Endothelial cell of umbilical vein (primary cell): ENCODE results near the gene DNAJB8. TPM values are rescaled to one million over a fixed set of nuclear protein-coding genes. Genes with fewer than 3 reads are reported as not detected.

Source experiments
- BruUV-seq: library from RNA; stranded (reverse); fragments of 400-500 nt; replicated peaks from 2 replicates; lab custom pipeline; 2021; lab: Mats Ljungman, UMichigan
- CTCF ChIA-PET: fragments of 300-600, 350-600 bp; sonication (Branson Sonifier 250); formaldehyde crosslinking; loops from one replicate; lab custom pipeline; 2021; ENCODE audit warnings: antibody characterized with exemption, inconsistent platforms; lab: Charles Lee
- POLR2A ChIA-PET: fragments of 300-600, 350-600 bp; sonication (Branson Sonifier 250); formaldehyde crosslinking; loops from one replicate; lab custom pipeline; 2021; ENCODE audit warnings: antibody characterized with exemption, inconsistent platforms; lab: Charles Lee
- DNase-seq: peaks from one replicate; pipeline ENCODE4 v3.0.0-alpha.2; 2011; ENCODE audit warnings: low read depth, low spot score
- FAIRE-seq: peaks from 2 replicates; lab custom pipeline; 2011; peaks lifted over from hg19 to GRCh38; lab: Jason Lieb, UNC
- H2AFZ ChIP-seq: 2 replicates; pipeline ENCODE4 v1.6.0; 2012; ENCODE audit warnings: low read depth, low read length, control low read depth, inconsistent platforms
- H3K27ac ChIP-seq: 2 replicates; pipeline ENCODE4 v1.5.1; 2011; ENCODE audit warnings: low read depth, mild to moderate bottlenecking, control low read depth, low read length, moderate library complexity; ENCODE audit not compliant: insufficient read depth
- H3K27me3 ChIP-seq, 2 experiments: 2 replicates each; pipeline versions ENCODE4 v1.6.0 to v1.6.1; 2011; ENCODE audit warnings: low read length in 2 of 2, mixed read lengths in 1 of 2; ENCODE audit not compliant: control insufficient read depth in 2 of 2, insufficient read depth in 2 of 2
- H3K36me3 ChIP-seq, 2 experiments: 2 replicates in 1 of 2; 3 replicates in 1 of 2; pipeline ENCODE4 v1.5.1; 2011; ENCODE audit warnings: low read length in 2 of 2, mild to moderate bottlenecking in 1 of 2, moderate library complexity in 1 of 2; ENCODE audit not compliant: control insufficient read depth in 2 of 2, insufficient read depth in 2 of 2; ENCODE audit errors: extremely low read depth in 1 of 2
- H3K4me1 ChIP-seq: 3 replicates; pipeline ENCODE4 v1.5.1; 2011; ENCODE audit warnings: mild to moderate bottlenecking, low read length; ENCODE audit not compliant: control insufficient read depth, insufficient read depth; ENCODE audit errors: extremely low read depth
- H3K4me2 ChIP-seq: 2 replicates; pipeline ENCODE4 v1.6.1; 2011; ENCODE audit warnings: low read length, control low read depth, mixed read lengths; ENCODE audit not compliant: insufficient read depth
- H3K4me3 ChIP-seq, 3 experiments: fragments of 200-600 bp in 1 of 3; sonication (generic), shearing (Covaris generic) in 1 of 3; replicated peaks in 1 of 3; 2 replicates each; pipeline ENCODE4 v1.5.1; 2011 to 2016; ENCODE audit warnings: control low read depth in 3 of 3, low read length in 3 of 3, mild to moderate bottlenecking in 2 of 3, inconsistent platforms in 1 of 3, low read depth in 1 of 3, moderate library complexity in 1 of 3; ENCODE audit not compliant: insufficient read depth in 1 of 3
- H3K79me2 ChIP-seq: 2 replicates; pipeline ENCODE4 v1.6.0; 2012; ENCODE audit warnings: low read length, inconsistent platforms; ENCODE audit not compliant: control insufficient read depth, insufficient read depth
- H3K9ac ChIP-seq: replicated peaks from 2 replicates; pipeline ENCODE3; 2011; ENCODE audit warnings: low read length, control low read depth; ENCODE audit not compliant: insufficient read depth; ENCODE audit errors: extremely low read depth
- H3K9me1 ChIP-seq: replicated peaks from 3 replicates; pipeline ENCODE4 v1.6.0; 2011; ENCODE audit warnings: mild to moderate bottlenecking, low read length; ENCODE audit not compliant: control insufficient read depth, insufficient read depth; ENCODE audit errors: extremely low read depth
- H3K9me3 ChIP-seq: replicated peaks from 2 replicates; pipeline ENCODE4 v1.5.1; 2012; ENCODE audit warnings: low read length, inconsistent platforms; ENCODE audit not compliant: control insufficient read depth, insufficient read depth
- H4K20me1 ChIP-seq: replicated peaks from 2 replicates; pipeline ENCODE3; 2011; ENCODE audit warnings: mild to moderate bottlenecking, low read length; ENCODE audit not compliant: control insufficient read depth, insufficient read depth; ENCODE audit errors: extremely low read depth
- EZH2 ChIP-seq: IDR thresholded peaks from 2 replicates; pipeline ENCODE4 v1.6.1; 2012; ENCODE audit warnings: borderline replicate concordance, low read depth, mild to moderate bottlenecking, moderate library complexity, low read length, inconsistent platforms; ENCODE audit not compliant: severe bottlenecking
- FOS ChIP-seq: IDR thresholded peaks from 2 replicates; pipeline ENCODE4 v1.6.1; 2011; ENCODE audit warnings: mild to moderate bottlenecking, low read length, moderate library complexity, borderline replicate concordance; ENCODE audit not compliant: insufficient read depth
- GATA2 ChIP-seq: IDR thresholded peaks from 2 replicates; pipeline ENCODE4 v1.7.0; 2011; ENCODE audit warnings: low read depth, mild to moderate bottlenecking, moderate library complexity, mixed read lengths, low read length; ENCODE audit not compliant: insufficient read length, insufficient read depth
- JUN ChIP-seq: IDR thresholded peaks from 2 replicates; pipeline ENCODE4 v1.6.1; 2011; ENCODE audit warnings: borderline replicate concordance, low read depth; ENCODE audit not compliant: insufficient read length, insufficient read depth
- MYC ChIP-seq: IDR thresholded peaks from one replicate; pipeline ENCODE4 v1.6.1; 2011; ENCODE audit warnings: mild to moderate bottlenecking, low read depth, low read length
- POLR2A ChIP-seq: IDR thresholded peaks from 2 replicates; pipeline ENCODE4 v1.6.1; 2012; ENCODE audit warnings: low read depth, mild to moderate bottlenecking, control low read depth, low read length
- POLR2AphosphoS5 ChIP-seq: IDR thresholded peaks from 2 replicates; pipeline ENCODE4 v1.6.1; 2012; ENCODE audit warnings: low read depth, mild to moderate bottlenecking, control low read depth, low read length, moderate library complexity; ENCODE audit not compliant: insufficient read depth
- dilution Hi-C: fragments of 300-500 bp; cut with MboI; formaldehyde crosslinking; loops from one replicate; pipeline ENCODE4 v1.15.0; 2019; ENCODE audit warnings: low sequenced_read_pairs; ENCODE audit not compliant: extremely low pct_ligation_motif_present
- intact Hi-C: fragments of 100-400 bp; cut with micrococcal nuclease; formaldehyde crosslinking; loops from one replicate; pipeline ENCODE4 v1.10.0; 2022
- polyA plus RNA-seq, 4 experiments: library from polyadenylated mRNA; depleted of rRNA in 3 of 4; stranded (reverse) in 3 of 4; unstranded in 1 of 4; fragments of >200 nt; gene quantifications; 2 replicates each; pipeline versions ENCODE4 v1.2.1 to v1.2.3, GENCODE V29; 2011 to 2012; ENCODE audit warnings: missing spikeins in 1 of 4
- total RNA-seq: library from RNA; stranded (reverse); gene quantifications from 2 replicates; pipeline ENCODE4 v1.2.3, GENCODE V29; 2021
- TF ChIP-seq, protein P1 (sequence below): IDR thresholded peaks from 2 replicates; pipeline ENCODE4 v1.6.1; 2011; ENCODE audit not compliant: insufficient read depth, insufficient read length
- TF ChIP-seq, protein P2 (sequence below), 2 donors: IDR thresholded peaks; 1 replicate in 1 of 2; 2 replicates in 1 of 2; pipeline ENCODE4 v1.5.1; 2011; ENCODE audit warnings: low read length in 2 of 2, mild to moderate bottlenecking in 2 of 2, moderate library complexity in 2 of 2, control low read depth in 1 of 2, inconsistent platforms in 1 of 2, low read depth in 1 of 2; ENCODE audit not compliant: insufficient read depth in 1 of 2; ENCODE audit errors: extremely low read depth in 1 of 2

Gene DNAJB8
- total and polyA plus RNA-seq, 2 donors (not counting 3 experiments of a cell fraction or from before 2014, with no cell fraction given), result not detected

DNA sequence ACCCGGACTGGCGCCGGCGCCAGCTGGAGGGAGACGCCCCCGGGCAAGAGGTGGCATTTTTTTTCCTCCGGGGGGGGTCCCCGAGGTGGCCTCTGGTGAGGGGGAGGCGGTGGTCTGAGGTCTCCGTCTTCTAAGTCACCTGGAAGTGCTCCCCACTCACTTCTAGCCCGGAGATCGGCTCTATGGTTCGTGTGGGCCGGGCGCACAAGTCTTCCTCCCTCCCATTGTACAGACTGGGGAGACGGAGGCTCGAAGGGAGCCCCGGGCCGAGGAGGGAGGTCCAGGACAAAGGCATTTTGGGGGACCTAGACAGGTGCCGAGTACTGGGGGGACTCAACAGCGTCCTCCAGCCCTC lies 21.9 kb upstream of the DNAJB8 start:
- Histone ChIP-seq H3K79me2 (peaks cover 98% of the 10 kb centered on the region), H3K4me3 (peak overlapping the region; percentile 77 to 95 (median 83)), H3K4me2 (peak overlapping the region; percentile 76), H3K9ac (peak overlapping the region; percentile 94), H4K20me1 (no peaks in the 10 kb centered on the region), H3K9me1 (no peaks in the 10 kb centered on the region), H3K4me1 (peaks cover 27% of the 10 kb centered on the region), H3K27ac (peak overlapping the region; percentile 97), H3K27me3 (no peaks in the 10 kb centered on the region), H3K36me3 (peaks cover 0 to 9% of the 10 kb centered on the region in 2 experiments), H3K9me3 (no peaks in the 10 kb centered on the region), H2AFZ (peak overlapping the region; percentile 53)
- TF ChIP-seq POLR2AphosphoS5 (peak; percentile 25), EZH2 (no peak)
- BruUV-seq, result no TSS peak
- FAIRE-seq (no peak), DNase-seq (no peak)
- dilution Hi-C loops, result no loop called here
- intact Hi-C loops, result no loop called here
- CTCF ChIA-PET, result interaction anchor here (1.4 to 1.8 kb wide), 3 partner anchors 9 to 120 kb away, joined by 3 to 10 read pairs (median 6); no protein-coding TSS in a partner anchor
- POLR2A ChIA-PET, result no interaction called here

DNA sequence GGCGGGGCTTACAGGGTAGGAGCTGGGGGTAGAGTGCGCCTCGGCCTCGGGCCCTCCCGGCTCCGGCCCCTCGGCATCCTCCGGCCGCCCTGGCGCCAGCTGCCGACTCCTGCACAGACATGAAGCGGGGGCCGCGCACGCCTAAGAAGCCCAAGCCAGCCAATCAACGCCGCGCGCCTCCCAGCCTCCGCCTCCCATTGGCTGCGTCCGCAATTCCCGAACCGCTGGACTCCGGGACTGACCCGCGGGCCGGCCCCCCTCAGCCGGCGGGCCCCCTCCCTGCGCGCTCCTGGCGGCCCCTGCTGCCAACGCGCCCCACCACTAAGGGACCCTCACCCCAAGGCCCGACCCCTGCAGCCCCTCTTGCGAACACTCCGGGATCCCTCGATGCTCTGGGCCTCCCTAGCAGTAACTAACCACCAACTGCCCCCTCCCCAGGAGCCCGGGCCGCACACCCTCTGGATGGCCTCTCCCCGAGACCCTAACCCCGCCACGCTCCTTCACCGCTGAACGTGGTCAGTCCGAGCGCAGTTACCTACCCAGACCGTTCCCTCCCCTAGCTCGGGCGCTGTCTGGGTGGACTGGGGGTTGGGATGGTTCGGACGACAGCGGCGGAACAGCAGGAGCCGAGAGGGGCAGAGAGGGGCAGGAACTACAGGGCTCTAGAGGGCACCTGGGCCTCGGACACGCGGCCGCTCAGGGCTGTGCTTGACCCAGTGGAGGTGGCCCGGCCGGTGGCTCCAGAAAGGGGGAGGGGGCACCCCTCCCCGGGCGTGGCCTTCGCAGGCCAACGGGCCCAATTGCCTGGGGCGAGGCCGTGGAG lies 21.3 kb upstream of the DNAJB8 start:
- intact Hi-C loops, result no loop called here
- H3K79me2 ChIP-seq, result peaks cover 93% of the 10 kb centered on the region
- H3K4me2 ChIP-seq, result peak overlapping the region; percentile 96
- H3K4me1 ChIP-seq, result peaks cover 30% of the 10 kb centered on the region
- peak overlapping the region; percentile 77 to 95 (median 83) for H3K4me3 ChIP-seq
- peak; percentile 94 for DNase-seq
- peak overlapping the region; percentile 94 for H3K9ac ChIP-seq
- H3K36me3 ChIP-seq, result peaks cover 0 to 9% of the 10 kb centered on the region in 2 experiments
- H2AFZ ChIP-seq, result peak overlapping the region; percentile 64
- H3K9me1 ChIP-seq, result no peaks in the 10 kb centered on the region
- peak overlapping the region; percentile 97 for H3K27ac ChIP-seq
- POLR2A ChIA-PET, result no interaction called here
- H3K27me3 ChIP-seq, result no peaks in the 10 kb centered on the region
- no peaks in the 10 kb centered on the region for H3K9me3 ChIP-seq
- no TSS peak for BruUV-seq
- TF ChIP-seq, protein P1, sequence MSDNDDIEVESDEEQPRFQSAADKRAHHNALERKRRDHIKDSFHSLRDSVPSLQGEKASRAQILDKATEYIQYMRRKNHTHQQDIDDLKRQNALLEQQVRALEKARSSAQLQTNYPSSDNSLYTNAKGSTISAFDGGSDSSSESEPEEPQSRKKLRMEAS, result no peak
- TF ChIP-seq POLR2AphosphoS5 (peak; percentile 99), JUN (no peak), FOS (no peak), GATA2 (no peak), MYC (peak; percentile 7), EZH2 (no peak), POLR2A (peak; percentile 99)
- TF ChIP-seq, protein P2, sequence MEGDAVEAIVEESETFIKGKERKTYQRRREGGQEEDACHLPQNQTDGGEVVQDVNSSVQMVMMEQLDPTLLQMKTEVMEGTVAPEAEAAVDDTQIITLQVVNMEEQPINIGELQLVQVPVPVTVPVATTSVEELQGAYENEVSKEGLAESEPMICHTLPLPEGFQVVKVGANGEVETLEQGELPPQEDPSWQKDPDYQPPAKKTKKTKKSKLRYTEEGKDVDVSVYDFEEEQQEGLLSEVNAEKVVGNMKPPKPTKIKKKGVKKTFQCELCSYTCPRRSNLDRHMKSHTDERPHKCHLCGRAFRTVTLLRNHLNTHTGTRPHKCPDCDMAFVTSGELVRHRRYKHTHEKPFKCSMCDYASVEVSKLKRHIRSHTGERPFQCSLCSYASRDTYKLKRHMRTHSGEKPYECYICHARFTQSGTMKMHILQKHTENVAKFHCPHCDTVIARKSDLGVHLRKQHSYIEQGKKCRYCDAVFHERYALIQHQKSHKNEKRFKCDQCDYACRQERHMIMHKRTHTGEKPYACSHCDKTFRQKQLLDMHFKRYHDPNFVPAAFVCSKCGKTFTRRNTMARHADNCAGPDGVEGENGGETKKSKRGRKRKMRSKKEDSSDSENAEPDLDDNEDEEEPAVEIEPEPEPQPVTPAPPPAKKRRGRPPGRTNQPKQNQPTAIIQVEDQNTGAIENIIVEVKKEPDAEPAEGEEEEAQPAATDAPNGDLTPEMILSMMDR (IDR thresholded peaks at IDR 0.05; ENCODE audit: extremely low read depth in 1 of 2, insufficient read depth in 1 of 2, low read depth in 1 of 2, low read length in 2 of 2), result no peak
- dilution Hi-C loops, result no loop called here
- peak; percentile 89 for FAIRE-seq
- no peaks in the 10 kb centered on the region for H4K20me1 ChIP-seq
- CTCF ChIA-PET, result interaction anchor here (0.8 to 1.5 kb wide), 4 partner anchors 9 to 121 kb away, joined by 3 to 5 read pairs (median 4); no protein-coding TSS in a partner anchor
